Neural cell (in vitro differentiated cells): ENCODE measurements around the gene NTRK1. TPM values are rescaled to one million over a fixed set of nuclear protein-coding genes. Genes with fewer than 3 reads are reported as not detected.

Experiments
- H2AFZ ChIP-seq: fragments of 200-600, 300-800 bp; sonication (generic), shearing (Covaris generic); 2 replicates; pipeline ENCODE4 v1.6.0; 2014; ENCODE audit warnings: low read depth, mild to moderate bottlenecking, antibody characterized with exemption, low read length, moderate library complexity
- H3F3A ChIP-seq: fragments of 200-600 bp; shearing (Covaris generic); 2 replicates; pipeline ENCODE4 v1.6.1; 2016; ENCODE audit warnings: mild to moderate bottlenecking, moderate library complexity, mixed read lengths, antibody characterized with exemption, low read length; ENCODE audit not compliant: insufficient read depth, poor library complexity, severe bottlenecking
- H3K27ac ChIP-seq: fragments of 200-600, 300-800 bp; sonication (generic), shearing (Covaris generic); 2 replicates; pipeline ENCODE4 v1.5.1; 2014; ENCODE audit warnings: mild to moderate bottlenecking, low read length, moderate library complexity
- H3K27me3 ChIP-seq: fragments of 300-800, 200-600 bp; sonication (generic), shearing (Covaris generic); 2 replicates; pipeline ENCODE4 v1.6.0; 2014; ENCODE audit warnings: mild to moderate bottlenecking, low read depth, low read length, moderate library complexity; ENCODE audit not compliant: insufficient read depth
- H3K36me3 ChIP-seq: fragments of 300-800, 200-600 bp; sonication (generic), shearing (Covaris generic); 2 replicates; pipeline ENCODE4 v1.5.1; 2014; ENCODE audit warnings: mild to moderate bottlenecking, antibody characterized with exemption, low read length, moderate library complexity; ENCODE audit not compliant: insufficient read depth
- H3K4me2 ChIP-seq: fragments of 300-800, 200-600 bp; sonication (generic), shearing (Covaris generic); 2 replicates; pipeline ENCODE4 v1.6.0; 2014; ENCODE audit warnings: mild to moderate bottlenecking, low read length
- H3K4me3 ChIP-seq: fragments of 300-800, 200-600 bp; sonication (generic), shearing (Covaris generic); 2 replicates; pipeline ENCODE4 v1.5.1; 2014; ENCODE audit warnings: mild to moderate bottlenecking, low read length, moderate library complexity
- H3K79me2 ChIP-seq: fragments of 200-600 bp; shearing (Covaris generic); replicated peaks from 2 replicates; pipeline ENCODE4 v1.6.0; 2014; ENCODE audit warnings: mild to moderate bottlenecking, low read length, moderate library complexity; ENCODE audit not compliant: insufficient read depth
- H3K9ac ChIP-seq: fragments of 300-800, 200-600 bp; sonication (generic), shearing (Covaris generic); 2 replicates; pipeline ENCODE4 v1.6.1; 2016; ENCODE audit warnings: mild to moderate bottlenecking, low read length, mixed read lengths
- H3K9me2 ChIP-seq: fragments of 200-600 bp; shearing (Covaris generic); 2 replicates; pipeline ENCODE4 v1.6.1; 2016; ENCODE audit warnings: mild to moderate bottlenecking, low read length, mixed read lengths; ENCODE audit not compliant: insufficient read depth
- H3K9me3 ChIP-seq: fragments of 200-600, 300-800 bp; sonication (generic), shearing (Covaris generic); 2 replicates; pipeline ENCODE4 v1.6.1; 2016; ENCODE audit warnings: mild to moderate bottlenecking, mixed run types, low read length, moderate library complexity, mixed read lengths
- H4K20me1 ChIP-seq: fragments of 200-600 bp; shearing (Covaris generic); 2 replicates; pipeline ENCODE4 v1.6.1; 2016; ENCODE audit warnings: mild to moderate bottlenecking, mixed run types; ENCODE audit not compliant: insufficient read depth
- EP300 ChIP-seq: fragments of 450-650 bp; conservative IDR thresholded peaks from 2 replicates; pipeline ENCODE4 v1.6.1; 2014; ENCODE audit warnings: antibody characterized with exemption, mild to moderate bottlenecking, moderate library complexity; ENCODE audit not compliant: poor library complexity, severe bottlenecking
- EZH2 ChIP-seq: fragments of 200-600, 300-800 bp; shearing (Covaris generic), sonication (generic); IDR thresholded peaks from 2 replicates; pipeline ENCODE4 v1.6.1; 2014; ENCODE audit warnings: antibody characterized with exemption, low read length, borderline replicate concordance, mild to moderate bottlenecking; ENCODE audit not compliant: insufficient read depth, poor library complexity, severe bottlenecking
- MXI1 ChIP-seq: fragments of 450-650 bp; conservative IDR thresholded peaks from 2 replicates; pipeline ENCODE4 v1.6.1; 2014; ENCODE audit warnings: antibody characterized with exemption, mild to moderate bottlenecking; ENCODE audit not compliant: poor library complexity, severe bottlenecking
- POLR2AphosphoS5 ChIP-seq: IDR thresholded peaks from 2 replicates; pipeline ENCODE4 v1.6.1; 2012
- RAD21 ChIP-seq: fragments of 450-650 bp; conservative IDR thresholded peaks from 2 replicates; pipeline ENCODE4 v1.6.1; 2014; ENCODE audit warnings: antibody characterized with exemption, mild to moderate bottlenecking, moderate library complexity
- SMC3 ChIP-seq: fragments of 450-650 bp; conservative IDR thresholded peaks from 2 replicates; pipeline ENCODE4 v1.6.1; 2014; ENCODE audit warnings: antibody characterized with exemption, mild to moderate bottlenecking, moderate library complexity; ENCODE audit not compliant: poor library complexity
- TAF1 ChIP-seq: IDR thresholded peaks from 2 replicates; pipeline ENCODE4 v1.6.1; 2012; ENCODE audit warnings: low read depth
- polyA plus RNA-seq: library from polyadenylated mRNA; depleted of rRNA; stranded (reverse); fragments of >200 nt; gene quantifications from 2 replicates; pipeline ENCODE4 v1.2.3, GENCODE V29; 2014
- TF ChIP-seq, protein P1 (sequence below): IDR thresholded peaks from 2 replicates; pipeline ENCODE4 v1.6.1; 2012; ENCODE audit warnings: borderline replicate concordance
- TF ChIP-seq, protein P2 (sequence below): fragments of 450-650 bp; IDR thresholded peaks from 2 replicates; pipeline ENCODE4 v1.5.1; 2014; ENCODE audit warnings: antibody characterized with exemption, mild to moderate bottlenecking, moderate library complexity; ENCODE audit not compliant: poor library complexity, severe bottlenecking

The NTRK1 gene
- polyA plus RNA-seq, 1 donor from 2014 or later, result 4.9 TPM

DNA sequence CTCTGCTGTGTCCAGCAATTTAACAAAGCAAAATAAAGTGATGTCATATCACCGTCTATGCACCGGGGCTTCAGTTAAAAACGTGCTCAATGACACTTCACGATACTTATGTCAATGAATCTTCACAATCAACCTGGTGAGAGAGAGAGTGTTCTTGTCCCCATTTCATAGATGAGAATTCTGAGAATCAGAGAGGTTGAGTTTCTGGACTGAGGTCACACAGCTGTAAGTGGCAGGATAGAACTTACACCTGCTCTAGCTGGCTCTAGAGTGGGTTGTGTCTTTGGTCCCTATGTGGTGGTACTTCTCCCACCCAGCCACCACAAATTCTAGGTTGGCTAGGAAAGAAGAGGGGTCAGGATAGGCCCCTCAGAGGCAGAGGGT is 5.2 kb downstream of the NTRK1 start:
- Histone ChIP-seq H3F3A (no peaks in the 10 kb centered on the region), H3K4me2 (no peak overlapping the region), H2AFZ (no peak overlapping the region), H3K4me3 (no peak overlapping the region), H3K9me2 (no peaks in the 10 kb centered on the region), H4K20me1 (no peaks in the 10 kb centered on the region), H3K27me3 (peaks cover 26% of the 10 kb centered on the region), H3K9ac (no peak overlapping the region), H3K36me3 (no peaks in the 10 kb centered on the region), H3K9me3 (no peaks in the 10 kb centered on the region), H3K79me2 (no peaks in the 10 kb centered on the region), H3K27ac (no peak overlapping the region)
- TF ChIP-seq EZH2 (no peak), MXI1 (no peak), POLR2AphosphoS5 (no peak), SMC3 (no peak), EP300 (no peak), TAF1 (no peak), RAD21 (no peak)
- TF ChIP-seq, protein P1, sequence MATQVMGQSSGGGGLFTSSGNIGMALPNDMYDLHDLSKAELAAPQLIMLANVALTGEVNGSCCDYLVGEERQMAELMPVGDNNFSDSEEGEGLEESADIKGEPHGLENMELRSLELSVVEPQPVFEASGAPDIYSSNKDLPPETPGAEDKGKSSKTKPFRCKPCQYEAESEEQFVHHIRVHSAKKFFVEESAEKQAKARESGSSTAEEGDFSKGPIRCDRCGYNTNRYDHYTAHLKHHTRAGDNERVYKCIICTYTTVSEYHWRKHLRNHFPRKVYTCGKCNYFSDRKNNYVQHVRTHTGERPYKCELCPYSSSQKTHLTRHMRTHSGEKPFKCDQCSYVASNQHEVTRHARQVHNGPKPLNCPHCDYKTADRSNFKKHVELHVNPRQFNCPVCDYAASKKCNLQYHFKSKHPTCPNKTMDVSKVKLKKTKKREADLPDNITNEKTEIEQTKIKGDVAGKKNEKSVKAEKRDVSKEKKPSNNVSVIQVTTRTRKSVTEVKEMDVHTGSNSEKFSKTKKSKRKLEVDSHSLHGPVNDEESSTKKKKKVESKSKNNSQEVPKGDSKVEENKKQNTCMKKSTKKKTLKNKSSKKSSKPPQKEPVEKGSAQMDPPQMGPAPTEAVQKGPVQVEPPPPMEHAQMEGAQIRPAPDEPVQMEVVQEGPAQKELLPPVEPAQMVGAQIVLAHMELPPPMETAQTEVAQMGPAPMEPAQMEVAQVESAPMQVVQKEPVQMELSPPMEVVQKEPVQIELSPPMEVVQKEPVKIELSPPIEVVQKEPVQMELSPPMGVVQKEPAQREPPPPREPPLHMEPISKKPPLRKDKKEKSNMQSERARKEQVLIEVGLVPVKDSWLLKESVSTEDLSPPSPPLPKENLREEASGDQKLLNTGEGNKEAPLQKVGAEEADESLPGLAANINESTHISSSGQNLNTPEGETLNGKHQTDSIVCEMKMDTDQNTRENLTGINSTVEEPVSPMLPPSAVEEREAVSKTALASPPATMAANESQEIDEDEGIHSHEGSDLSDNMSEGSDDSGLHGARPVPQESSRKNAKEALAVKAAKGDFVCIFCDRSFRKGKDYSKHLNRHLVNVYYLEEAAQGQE, result no peak
- TF ChIP-seq, protein P2, sequence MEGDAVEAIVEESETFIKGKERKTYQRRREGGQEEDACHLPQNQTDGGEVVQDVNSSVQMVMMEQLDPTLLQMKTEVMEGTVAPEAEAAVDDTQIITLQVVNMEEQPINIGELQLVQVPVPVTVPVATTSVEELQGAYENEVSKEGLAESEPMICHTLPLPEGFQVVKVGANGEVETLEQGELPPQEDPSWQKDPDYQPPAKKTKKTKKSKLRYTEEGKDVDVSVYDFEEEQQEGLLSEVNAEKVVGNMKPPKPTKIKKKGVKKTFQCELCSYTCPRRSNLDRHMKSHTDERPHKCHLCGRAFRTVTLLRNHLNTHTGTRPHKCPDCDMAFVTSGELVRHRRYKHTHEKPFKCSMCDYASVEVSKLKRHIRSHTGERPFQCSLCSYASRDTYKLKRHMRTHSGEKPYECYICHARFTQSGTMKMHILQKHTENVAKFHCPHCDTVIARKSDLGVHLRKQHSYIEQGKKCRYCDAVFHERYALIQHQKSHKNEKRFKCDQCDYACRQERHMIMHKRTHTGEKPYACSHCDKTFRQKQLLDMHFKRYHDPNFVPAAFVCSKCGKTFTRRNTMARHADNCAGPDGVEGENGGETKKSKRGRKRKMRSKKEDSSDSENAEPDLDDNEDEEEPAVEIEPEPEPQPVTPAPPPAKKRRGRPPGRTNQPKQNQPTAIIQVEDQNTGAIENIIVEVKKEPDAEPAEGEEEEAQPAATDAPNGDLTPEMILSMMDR, result no peak

DNA sequence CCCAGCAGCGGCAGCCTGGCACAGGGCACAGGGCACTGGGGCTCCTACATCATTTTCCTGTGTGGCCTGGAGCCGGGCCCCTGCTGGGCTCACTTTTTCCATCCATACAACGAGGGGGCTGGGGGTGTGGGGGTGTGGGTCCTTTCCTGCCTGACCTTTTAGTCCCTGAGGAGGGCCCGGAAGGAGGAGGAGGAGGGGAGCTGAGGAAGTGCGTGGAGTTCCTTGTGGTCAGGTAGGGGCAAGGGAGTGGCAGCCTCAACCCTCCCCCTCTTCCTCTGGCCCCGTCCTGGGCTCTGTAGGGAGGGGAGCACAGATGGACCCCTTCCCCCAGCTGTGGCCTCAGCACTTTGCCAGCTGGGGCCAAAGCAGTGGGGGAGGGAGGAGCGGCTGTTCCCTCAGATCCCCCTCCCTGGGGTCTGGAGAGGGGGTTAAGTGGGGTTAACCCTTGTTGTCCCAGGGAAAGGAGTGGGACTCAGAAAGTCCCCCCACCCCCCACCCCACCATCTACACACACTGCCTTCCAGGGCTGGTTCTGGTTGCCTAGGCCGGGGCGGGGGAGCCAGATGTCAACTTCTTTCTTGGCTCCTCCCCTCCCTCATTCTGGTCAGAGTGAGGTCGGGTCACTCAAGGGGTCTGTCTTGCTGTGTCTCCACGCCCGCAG is 5.7 kb downstream of the NTRK1 start:
- Histone ChIP-seq H3K36me3 (no peaks in the 10 kb centered on the region), H3K27ac (no peak overlapping the region), H3K4me2 (no peak overlapping the region), H3K9me3 (no peaks in the 10 kb centered on the region), H3K27me3 (peaks cover 20% of the 10 kb centered on the region), H3K4me3 (no peak overlapping the region), H3F3A (no peaks in the 10 kb centered on the region), H4K20me1 (no peaks in the 10 kb centered on the region), H3K9me2 (no peaks in the 10 kb centered on the region), H2AFZ (no peak overlapping the region), H3K9ac (no peak overlapping the region), H3K79me2 (no peaks in the 10 kb centered on the region)
- TF ChIP-seq POLR2AphosphoS5 (no peak), MXI1 (no peak), TAF1 (no peak), RAD21 (no peak), EZH2 (no peak), SMC3 (no peak), EP300 (no peak)
- TF ChIP-seq, protein P1, result no peak
- TF ChIP-seq, protein P2, result no peak
